Activated effector memory CD4-positive, alpha-beta T cell treated with Interleukin-2 at 50 U/mL for 16 hours (primary cell): ENCODE measurements around the gene RAB11A.

ENCODE experiments used
- DNase-seq: peaks from one replicate; pipeline ENCODE4 v3.0.0-alpha.2; 2020

The RAB11A gene

DNA sequence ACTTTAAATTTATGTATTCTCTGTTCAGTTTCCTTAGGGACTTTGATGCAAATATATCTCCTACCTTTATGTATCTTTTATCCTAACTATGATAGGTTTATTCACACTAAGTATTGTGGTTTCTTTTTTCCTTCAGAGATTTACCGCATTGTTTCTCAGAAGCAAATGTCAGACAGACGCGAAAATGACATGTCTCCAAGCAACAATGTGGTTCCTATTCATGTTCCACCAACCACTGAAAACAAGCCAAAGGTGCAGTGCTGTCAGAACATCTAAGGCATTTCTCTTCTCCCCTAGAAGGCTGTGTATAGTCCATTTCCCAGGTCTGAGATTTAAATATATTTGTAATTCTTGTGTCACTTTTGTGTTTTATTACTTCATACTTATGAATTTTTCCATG is 18.3 kb downstream of the RAB11A start:
- DNase-seq, result no peak

DNA sequence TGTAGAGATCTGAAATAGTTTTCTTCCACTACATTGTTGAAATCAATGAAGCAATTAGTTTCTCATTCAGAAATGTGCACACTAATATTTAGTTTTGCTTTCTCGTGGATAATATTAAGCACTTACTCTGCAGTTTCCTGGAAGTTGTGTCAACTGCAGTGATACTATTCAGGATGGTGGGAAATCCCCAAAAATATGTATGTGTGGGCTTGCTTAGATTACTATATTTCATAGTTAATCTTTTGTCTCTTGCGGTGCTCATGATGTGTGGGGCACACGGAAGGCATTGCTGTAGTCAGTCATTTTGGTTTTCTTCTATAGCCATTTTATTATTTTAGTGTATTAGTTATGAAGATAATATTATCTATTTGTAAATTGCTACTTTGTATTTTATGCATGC is 19.7 kb downstream of the RAB11A start:
- DNase-seq, result no peak

GRCh38 chr15:65893060-65893459 is 23.8 kb downstream of the RAB11A start:
- no peak for DNase-seq

- no peak for DNase-seq
Observed at GRCh38 chr15:65896236-65896635, 26.9 kb downstream of the RAB11A start.

DNA sequence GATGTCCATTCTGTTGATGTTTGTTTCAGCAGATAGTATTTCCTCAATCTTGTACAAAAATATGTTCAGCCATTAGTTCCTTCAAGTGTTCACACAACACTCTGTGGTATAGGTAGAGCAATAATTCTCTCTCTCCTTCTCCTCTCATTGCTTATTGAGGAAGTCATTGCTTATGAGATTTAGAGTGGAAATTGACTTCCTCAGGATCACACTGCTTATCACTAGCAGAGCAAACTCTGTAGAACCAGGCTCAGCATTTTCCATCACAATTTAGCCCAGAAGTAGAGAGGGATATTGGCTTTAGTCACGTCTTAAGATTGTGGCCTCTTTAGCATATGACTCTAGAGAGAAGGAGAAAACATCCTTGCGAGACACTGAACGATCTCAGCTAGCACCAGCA is 31.2 kb downstream of the RAB11A start:
- no peak for DNase-seq

DNA sequence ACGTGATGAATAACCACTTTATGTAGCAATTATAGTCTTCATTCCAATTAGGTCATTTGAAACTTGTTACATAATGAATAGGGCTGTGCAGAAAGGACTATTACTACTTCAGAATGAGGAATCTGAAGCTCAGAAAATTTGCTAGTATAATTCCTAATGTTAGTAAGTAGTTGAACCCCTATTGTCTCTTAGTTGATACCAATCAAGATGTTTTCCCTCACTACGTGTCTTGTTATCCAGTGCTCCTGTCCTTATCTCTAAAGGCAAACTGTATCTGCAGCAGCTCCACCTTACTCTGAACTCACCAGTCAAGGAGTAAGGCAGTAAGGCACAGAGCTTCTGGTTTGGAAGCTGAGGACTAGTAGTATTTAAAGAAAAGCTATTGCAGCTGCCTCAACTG is 32.0 kb downstream of the RAB11A start:
- DNase-seq, result no peak

DNA sequence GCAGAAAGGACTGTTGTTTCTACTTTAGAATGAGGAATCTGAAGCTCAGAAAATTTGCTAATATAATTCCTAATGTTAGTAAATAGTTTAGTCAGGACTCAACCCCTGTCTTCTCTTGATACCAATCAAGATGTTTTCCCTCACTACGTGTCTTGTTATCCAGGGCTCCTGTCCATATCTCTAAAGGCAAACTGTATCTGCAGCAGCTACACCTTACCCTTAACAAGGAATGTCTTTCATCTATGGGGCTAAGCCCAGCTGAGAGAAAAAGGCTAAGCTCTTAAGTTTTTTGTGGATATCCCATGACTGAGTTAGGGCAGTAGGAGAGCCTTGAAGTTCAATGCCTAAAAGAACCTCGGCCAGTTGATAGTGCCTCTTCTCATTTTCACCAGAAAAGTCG is 32.5 kb downstream of the RAB11A start:
- no peak for DNase-seq

GRCh38 chr15:65902373-65902772 is 33.1 kb downstream of the RAB11A start:
- DNase-seq, result no peak

GRCh38 chr15:65903296-65904073 is 34.2 kb downstream of the RAB11A start:
- no peak for DNase-seq

DNA sequence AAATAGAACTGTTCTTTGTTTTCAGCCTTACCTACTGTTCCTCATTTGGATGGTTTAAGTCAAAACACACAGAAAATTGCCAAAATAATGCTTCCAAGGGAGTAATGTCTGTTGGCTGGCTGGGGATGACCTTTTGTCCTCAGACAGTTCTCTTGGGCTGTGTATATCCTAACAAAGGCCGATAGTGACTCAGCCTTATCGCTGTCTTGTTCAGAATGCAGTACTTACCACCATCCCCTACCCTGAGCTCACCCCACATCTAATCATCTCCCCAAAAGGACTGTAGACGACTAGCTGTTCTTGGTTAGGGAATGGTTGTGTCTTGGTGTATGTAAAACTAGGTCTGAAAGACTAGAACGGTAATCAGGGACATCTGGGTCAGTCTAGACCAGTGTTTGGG is 35.0 kb downstream of the RAB11A start:
- DNase-seq, result no peak

DNA sequence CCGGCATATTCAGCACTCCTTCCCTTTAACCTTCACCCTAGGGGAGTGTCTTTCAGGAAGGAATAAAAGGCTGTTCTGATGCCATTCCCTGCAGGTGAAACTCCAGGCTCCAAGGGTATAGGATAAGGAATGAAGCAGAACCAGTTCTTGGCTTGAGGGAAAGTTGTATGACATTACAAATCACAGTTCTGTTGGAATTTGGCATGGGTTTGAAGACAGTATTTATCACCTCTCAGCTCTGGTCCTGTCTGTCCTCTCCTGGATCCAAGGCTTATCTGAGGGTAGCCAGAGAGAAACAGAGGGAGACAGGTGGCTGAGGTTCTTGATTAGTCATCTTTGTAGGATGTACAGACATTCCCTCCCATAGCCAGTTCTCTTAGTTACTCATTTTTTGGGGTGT is 37.1 kb downstream of the RAB11A start:
- no peak for DNase-seq

DNA sequence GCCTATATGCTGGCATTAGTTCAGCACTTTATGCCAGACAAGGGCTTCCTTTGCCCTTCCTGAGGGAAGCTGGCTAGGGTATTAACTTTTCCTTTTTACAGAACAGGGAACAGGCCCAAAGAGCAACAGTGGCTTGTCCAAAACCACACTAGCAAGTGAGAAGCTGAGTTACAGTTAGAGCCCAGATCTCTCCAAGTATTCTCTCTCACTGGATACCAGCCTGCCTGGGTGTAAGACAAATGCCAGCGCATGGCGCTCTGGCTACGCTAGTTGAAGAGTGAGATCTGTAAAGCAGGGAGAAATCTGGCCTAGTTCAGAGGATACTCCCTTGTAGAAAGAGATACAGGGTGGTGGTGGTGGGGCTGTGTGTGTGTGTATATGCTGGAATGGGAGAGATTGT is 38.4 kb downstream of the RAB11A start:
- DNase-seq, result no peak

DNA sequence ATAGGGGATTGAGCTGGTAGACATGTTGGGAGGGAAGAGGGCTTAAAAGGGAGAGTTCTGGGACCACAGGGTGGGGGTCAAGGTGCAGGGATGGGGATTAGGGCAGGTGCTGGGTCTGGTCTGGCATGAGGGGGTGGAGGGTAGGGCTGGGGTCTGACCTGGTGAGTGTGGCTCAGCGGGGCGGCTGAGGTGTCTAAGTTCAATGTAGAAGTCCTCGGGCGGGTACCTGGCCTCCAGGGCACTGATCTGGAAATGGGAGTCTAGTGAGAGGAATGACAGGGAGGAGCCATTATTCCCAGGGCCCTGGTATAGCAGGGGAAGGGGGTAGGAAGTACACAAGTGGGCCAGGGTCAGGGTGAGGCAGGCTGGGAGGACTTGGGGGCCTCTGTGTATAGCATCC is 39.6 kb downstream of the RAB11A start:
- no peak for DNase-seq

DNA sequence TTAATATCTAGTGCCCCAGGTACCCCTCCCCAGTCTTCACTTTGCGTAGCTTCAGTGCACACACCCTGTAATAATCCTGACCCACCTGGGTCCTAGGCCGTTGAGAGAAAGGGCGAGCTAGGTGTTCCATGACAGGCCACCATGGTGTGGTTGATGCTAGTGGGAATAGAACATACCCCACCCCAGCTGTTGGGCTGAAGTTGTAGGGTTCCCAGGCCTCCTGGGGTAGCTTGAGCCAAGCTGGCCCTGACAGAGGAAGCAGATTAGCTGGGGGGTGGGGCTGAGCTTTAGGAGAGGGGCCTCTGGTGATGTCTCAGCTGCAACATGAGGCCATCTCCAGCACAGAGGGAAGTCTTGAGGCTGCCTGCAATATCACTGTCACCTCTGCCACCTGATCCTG is 40.5 kb downstream of the RAB11A start:
- DNase-seq, result no peak

DNA sequence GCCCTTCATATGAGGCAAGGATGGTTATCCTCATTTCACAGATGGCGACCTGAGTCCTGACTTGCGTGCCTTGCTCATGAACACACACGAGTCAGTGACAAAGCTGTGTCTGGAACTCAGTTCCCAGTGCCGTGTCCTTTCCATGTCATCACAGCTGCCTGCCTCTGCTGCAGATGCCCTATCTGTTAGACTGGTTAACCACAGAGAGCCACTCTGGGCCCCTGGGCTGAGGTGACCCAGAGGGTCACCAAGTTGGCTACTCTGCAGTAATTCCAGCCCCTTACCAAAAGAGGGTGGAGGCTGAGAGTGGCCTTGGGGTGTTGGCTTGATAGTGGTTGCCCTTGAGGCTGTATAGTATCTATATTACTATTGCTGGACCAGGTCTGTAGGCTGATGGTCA is 41.0 kb downstream of the RAB11A start:
- DNase-seq, result no peak

DNA sequence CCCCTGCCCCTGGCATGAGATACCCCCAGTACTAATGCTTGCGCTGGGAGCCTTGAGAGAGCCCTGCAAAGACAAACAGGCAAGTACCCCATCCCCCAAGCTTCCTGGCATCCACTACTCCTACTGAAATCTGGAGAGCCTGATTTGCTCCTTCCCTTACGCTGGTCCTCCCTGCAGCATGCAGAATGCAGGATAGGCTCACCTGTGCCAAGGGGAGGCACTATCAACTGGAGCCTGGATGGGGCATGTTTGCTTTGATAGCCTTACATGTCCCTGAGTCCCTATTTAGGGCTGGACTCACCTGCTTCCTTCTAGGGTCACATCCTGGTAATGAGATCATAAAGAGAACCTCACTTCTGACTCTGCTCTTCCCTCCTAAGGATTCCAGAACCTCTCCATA is 42.9 kb downstream of the RAB11A start:
- DNase-seq, result no peak

DNA sequence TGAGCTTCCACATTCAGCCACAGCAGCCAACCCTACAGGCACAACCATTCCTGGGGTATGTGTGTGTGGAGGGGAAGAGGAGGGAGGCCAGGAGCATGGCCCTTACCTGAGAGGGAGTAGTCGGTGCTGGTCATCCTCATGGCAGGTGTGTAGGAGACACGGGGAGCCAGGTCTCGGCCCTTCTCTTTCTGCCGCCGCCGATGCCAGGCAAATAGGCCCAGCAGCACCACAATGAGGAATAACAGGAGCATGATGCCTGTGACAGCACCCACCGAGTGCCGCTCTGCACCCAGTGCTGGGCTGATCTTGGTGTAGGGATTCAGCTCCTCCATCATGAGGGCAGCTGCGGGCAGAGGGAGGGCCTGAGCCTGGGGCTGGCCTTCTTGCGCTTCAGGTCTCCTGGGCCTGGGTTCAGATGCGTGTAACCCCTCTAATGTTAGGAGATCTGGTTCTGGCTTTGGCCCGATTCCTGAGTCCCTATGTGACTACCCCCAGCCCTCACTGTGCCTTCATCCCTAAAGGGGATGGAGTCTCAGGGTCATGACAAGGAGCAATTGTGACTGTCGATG is 44.4 kb downstream of the RAB11A start:
- no peak for DNase-seq

DNA sequence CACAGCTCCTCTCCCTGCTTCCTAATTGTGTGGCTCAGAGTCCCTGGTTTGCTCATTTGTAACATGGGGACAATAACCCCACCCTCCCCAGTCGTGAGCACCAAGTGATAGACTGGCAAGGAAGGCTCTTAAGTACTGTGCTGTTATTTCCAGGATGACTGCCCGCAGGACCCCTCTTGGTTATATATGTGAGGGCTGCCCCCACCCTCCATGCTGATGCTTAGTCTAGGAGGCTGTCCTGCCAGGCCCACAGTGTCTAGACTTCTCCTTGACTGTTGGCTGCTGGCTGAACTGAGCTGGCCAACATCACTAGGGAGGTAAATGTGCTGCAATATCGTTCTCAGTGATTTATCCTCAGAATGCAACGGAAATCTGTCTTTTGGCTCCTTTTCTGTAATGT is 45.1 kb downstream of the RAB11A start:
- no peak for DNase-seq

DNA sequence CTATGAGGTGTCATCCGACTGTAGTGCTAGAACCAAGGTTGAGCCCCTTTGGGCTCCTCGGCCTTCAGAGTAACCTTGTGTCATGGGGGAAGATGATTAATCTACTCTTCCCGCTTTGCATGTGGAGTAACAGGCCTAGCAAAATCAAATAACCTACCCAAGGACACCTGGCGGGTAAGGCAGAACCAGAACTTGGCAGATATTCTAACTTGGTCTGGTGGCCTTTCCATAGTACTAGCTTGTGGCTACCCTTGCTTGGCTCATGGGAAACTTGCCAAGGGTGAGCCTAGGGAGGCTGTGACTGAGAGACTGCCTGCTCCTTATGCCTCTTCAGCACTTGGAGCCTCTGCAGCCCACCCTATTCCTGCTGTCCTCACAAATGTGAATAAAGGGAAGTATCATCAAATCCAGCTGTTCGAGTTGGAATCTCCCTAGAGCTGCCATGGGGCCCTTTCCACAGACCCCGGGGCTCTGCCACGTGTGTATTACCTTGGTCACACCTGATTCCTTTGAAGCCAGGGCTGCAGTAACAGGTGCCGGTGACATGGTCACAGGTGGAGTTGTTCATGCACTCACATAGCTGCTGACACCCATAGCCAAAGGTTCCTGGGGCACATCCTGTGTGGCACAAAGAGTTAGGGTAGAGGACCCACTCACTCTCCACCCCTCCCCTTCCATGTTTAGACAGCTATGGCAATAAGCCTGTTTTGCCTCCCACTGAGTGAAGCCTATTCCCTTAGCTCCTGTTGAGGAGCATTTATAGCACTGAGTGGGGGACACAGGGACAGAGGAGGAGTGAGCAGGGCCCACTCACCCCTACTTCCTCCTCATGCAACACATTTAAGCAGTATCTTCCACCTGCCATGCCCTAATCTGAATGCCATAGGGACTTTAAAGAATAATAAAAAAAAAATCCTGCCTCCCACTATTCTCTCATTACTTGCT is 46.0 kb downstream of the RAB11A start:
- DNase-seq, result no peak

DNA sequence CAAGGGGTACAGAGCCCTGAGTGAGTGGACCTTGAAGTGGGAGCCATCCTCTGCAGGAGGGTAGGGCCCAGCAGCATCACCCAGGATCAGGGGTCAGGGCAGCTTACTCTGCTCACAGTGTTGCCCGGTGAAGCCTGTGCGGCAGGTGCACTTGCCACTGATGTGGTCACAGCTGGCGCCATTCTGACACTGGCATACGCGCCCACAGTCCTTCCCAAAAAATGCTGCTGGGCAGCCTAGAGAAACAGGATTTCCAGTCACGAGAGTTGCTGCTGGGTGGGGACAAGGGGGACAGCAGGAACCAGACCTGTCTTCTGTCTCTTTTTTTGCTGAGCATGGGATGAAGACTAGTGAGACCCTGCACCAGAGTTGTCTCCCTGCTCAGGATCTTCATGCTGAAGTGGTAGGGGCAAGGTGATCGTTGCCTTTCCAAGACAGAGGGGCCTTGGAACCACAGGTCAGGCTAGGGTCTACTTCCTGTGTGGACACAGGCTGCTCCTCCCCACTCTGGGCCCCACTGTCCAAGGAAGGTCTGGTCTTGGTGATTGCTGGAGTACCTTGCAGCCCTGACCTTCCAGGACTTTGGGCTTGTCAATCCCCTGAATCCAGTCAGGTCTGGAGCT is 46.9 kb downstream of the RAB11A start:
- DNase-seq, result no peak

DNA sequence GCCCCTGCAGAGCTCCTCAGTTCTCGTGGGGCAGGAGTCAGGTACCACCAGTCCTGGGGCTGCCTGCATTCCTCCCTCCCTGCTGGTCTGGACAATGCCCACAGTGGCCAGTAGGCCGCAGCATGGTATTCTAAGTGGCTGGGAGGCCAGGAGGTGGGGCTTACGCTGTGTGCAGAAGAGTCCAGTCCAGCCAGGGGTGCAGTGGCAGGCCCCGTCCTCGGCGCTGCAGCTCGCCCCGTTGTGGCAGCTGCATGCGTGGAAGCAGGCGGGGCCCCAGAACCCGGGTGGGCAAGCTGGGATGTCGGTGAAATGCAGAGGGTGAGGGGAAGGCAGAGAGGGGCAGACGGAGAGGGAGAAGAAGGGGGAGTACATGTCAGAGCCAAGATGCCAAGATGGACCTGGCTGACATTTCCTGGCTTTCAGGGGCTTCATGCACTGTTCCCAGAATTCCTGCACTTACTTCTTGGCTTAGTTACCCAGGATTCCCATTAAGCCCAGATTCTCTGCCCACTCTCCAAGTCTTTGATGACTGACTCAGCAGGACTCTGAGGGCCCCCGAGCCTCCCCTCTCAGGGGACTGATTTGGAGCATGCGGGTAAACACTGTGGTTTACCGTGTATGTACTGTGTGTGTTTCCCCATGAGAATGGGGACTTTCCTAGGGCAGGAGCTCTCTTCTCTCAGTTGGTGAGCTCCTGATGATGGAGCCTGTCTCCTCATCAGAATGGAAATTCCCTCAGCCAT is 47.5 kb downstream of the RAB11A start:
- no peak for DNase-seq

DNA sequence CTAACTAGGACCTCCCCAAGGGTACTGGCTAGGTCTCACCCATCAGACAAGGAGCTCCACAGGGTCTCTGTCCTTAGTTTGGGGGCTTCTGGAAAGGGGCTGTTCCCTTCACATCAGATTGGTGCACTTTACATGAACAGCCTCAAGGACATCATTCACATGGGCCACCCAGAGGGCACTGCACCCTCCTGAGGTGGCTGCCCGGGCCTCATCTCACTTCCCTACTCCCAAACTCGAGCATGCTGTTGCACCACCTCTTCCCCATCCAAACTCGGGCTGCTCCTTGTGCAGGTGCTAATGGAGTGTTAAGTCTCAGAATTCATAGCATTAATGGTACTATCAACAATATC is 48.1 kb downstream of the RAB11A start:
- no peak for DNase-seq

- no peak for DNase-seq
Observed at GRCh38 chr15:65917936-65918335, 48.6 kb downstream of the RAB11A start.
